ENCODE results near the gene STAT6.

The STAT6 gene

GRCh38 chr12:57142727-57143126 lies 31.6 kb upstream of the STAT6 start:
- no peak overlapping the region for H3K9ac ChIP-seq (ENCODE audit: low read length)

DNA sequence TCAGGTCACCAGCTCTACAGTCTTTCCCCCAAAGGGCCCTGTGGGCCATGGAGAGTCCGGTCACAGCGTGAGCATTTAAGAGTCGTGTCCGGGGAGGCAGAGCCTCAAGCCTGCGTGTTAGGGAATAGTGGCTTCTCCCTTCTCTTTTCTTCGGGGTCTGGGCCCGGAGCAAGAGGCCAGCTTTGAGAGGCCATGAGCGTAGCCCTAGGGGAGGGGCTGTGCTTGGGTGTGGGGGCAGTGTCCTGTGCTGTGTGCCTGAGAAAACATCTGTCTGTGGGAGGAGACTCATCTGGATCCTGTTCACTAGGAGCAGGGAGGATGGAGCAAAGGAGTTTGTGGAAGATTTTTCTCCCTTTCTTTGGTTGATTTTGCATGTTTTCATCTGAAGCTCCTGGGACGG lies 31.0 kb upstream of the STAT6 start:
- no peaks in the 10 kb centered on the region for H3K79me1 ChIP-seq (ENCODE audit: low read length)
- H4K91ac ChIP-seq (ENCODE audit: low read depth, low read length): no peak overlapping the region
- no CpG with 5 or more reads among the region's 9 CpGs for WGBS (ENCODE audit: extremely low coverage, insufficient coverage, insufficient read length)
- no peak overlapping the region for H3K4me2 ChIP-seq (ENCODE audit: low read length)
- no peaks in the 10 kb centered on the region for H3K9me3 ChIP-seq (ENCODE audit: insufficient read depth, low read depth, low read length)
- no peak overlapping the region for H3K27ac ChIP-seq (ENCODE audit: low read depth, low read length)
- no peak overlapping the region for H4K12ac ChIP-seq (ENCODE audit: low read depth, low read length)
- H3K14ac ChIP-seq (ENCODE audit: low read length): no peak overlapping the region
- H3K9ac ChIP-seq (ENCODE audit: low read length): no peak overlapping the region
- H2AFZ ChIP-seq (ENCODE audit: insufficient read depth, low read length, poor library complexity): no peak overlapping the region
- H2BK120ac ChIP-seq (ENCODE audit: insufficient read depth, low read length, poor library complexity): no peak overlapping the region
- no peak overlapping the region for H3K23ac ChIP-seq (ENCODE audit: low read length)
- H4K8ac ChIP-seq (ENCODE audit: low read depth, low read length): no peak overlapping the region
- no peak overlapping the region for H2AK5ac ChIP-seq (ENCODE audit: low read length)
- H2BK12ac ChIP-seq (ENCODE audit: low read length): no peak overlapping the region
- H3K79me2 ChIP-seq (ENCODE audit: control insufficient read depth, insufficient read depth, low read length, poor library complexity): no peaks in the 10 kb centered on the region
- H3K36me3 ChIP-seq (ENCODE audit: control insufficient read depth in 1 of 2, insufficient read depth in 2 of 2, low read length in 2 of 2): peaks cover 64 to 82% of the 10 kb centered on the region in 2 experiments
- no peaks in the 10 kb centered on the region for H3K27me3 ChIP-seq (ENCODE audit: insufficient read depth, low read length)
- no peak for DNase-seq
- H3K4me3 ChIP-seq (ENCODE audit: low read depth, low read length): no peak overlapping the region
- H3K4me1 ChIP-seq (ENCODE audit: control insufficient read depth in 1 of 2, insufficient read depth in 2 of 2, low read length in 2 of 2): peaks cover 4 to 14% of the 10 kb centered on the region in 2 experiments
- H3K18ac ChIP-seq (ENCODE audit: low read length): no peak overlapping the region
- no peak overlapping the region for H3K4ac ChIP-seq (ENCODE audit: low read depth, low read length)
- H2BK5ac ChIP-seq (ENCODE audit: low read depth, low read length, poor library complexity): no peak overlapping the region

More at GRCh38 chr12:57142727-57143126, 31.6 kb upstream of the STAT6 start:
- H2AFZ ChIP-seq (ENCODE audit: insufficient read depth, low read length, poor library complexity): no peak overlapping the region
- H3K36me3 ChIP-seq (ENCODE audit: control insufficient read depth in 1 of 2, insufficient read depth in 2 of 2, low read length in 2 of 2): peaks cover 69 to 85% of the 10 kb centered on the region in 2 experiments
- no peak overlapping the region for H2BK120ac ChIP-seq (ENCODE audit: insufficient read depth, low read length, poor library complexity)
- no CpG with 5 or more reads among the region's 7 CpGs for WGBS (ENCODE audit: extremely low coverage, insufficient coverage, insufficient read length)
- H2AK5ac ChIP-seq (ENCODE audit: low read length): no peak overlapping the region
- no peak overlapping the region for H3K23ac ChIP-seq (ENCODE audit: low read length)
- H4K91ac ChIP-seq (ENCODE audit: low read depth, low read length): no peak overlapping the region
- no peak overlapping the region for H3K18ac ChIP-seq (ENCODE audit: low read length)
- H3K4me1 ChIP-seq (ENCODE audit: control insufficient read depth in 1 of 2, insufficient read depth in 2 of 2, low read length in 2 of 2): peaks cover 9 to 20% of the 10 kb centered on the region in 2 experiments
- H4K8ac ChIP-seq (ENCODE audit: low read depth, low read length): no peak overlapping the region
- no peak overlapping the region for H3K4me3 ChIP-seq (ENCODE audit: low read depth, low read length)
- no peak overlapping the region for H2BK5ac ChIP-seq (ENCODE audit: low read depth, low read length, poor library complexity)
- H3K79me2 ChIP-seq (ENCODE audit: control insufficient read depth, insufficient read depth, low read length, poor library complexity): no peaks in the 10 kb centered on the region
- H3K14ac ChIP-seq (ENCODE audit: low read length): no peak overlapping the region
- H3K4me2 ChIP-seq (ENCODE audit: low read length): no peak overlapping the region
- no peaks in the 10 kb centered on the region for H3K27me3 ChIP-seq (ENCODE audit: insufficient read depth, low read length)
- DNase-seq: no peak
- no peak overlapping the region for H4K12ac ChIP-seq (ENCODE audit: low read depth, low read length)
- H3K79me1 ChIP-seq (ENCODE audit: low read length): no peaks in the 10 kb centered on the region
- H3K4ac ChIP-seq (ENCODE audit: low read depth, low read length): no peak overlapping the region
- H3K9me3 ChIP-seq (ENCODE audit: insufficient read depth, low read depth, low read length): no peaks in the 10 kb centered on the region
- no peak overlapping the region for H3K27ac ChIP-seq (ENCODE audit: low read depth, low read length)
- H2BK12ac ChIP-seq (ENCODE audit: low read length): no peak overlapping the region

GRCh38 chr12:57141249-57141648 lies 30.1 kb upstream of the STAT6 start:
- H2BK120ac ChIP-seq (ENCODE audit: insufficient read depth, low read length, poor library complexity): no peak overlapping the region
- H2BK5ac ChIP-seq (ENCODE audit: low read depth, low read length, poor library complexity): no peak overlapping the region
- peaks cover 64 to 78% of the 10 kb centered on the region in 2 experiments for H3K36me3 ChIP-seq (ENCODE audit: control insufficient read depth in 1 of 2, insufficient read depth in 2 of 2, low read length in 2 of 2)
- no peak overlapping the region for H2AFZ ChIP-seq (ENCODE audit: insufficient read depth, low read length, poor library complexity)
- no peak overlapping the region for H3K18ac ChIP-seq (ENCODE audit: low read length)
- H3K23ac ChIP-seq (ENCODE audit: low read length): no peak overlapping the region
- H2AK5ac ChIP-seq (ENCODE audit: low read length): no peak overlapping the region
- H3K14ac ChIP-seq (ENCODE audit: low read length): no peak overlapping the region
- no CpG with 5 or more reads among the region's 8 CpGs for WGBS (ENCODE audit: extremely low coverage, insufficient coverage, insufficient read length)
- H3K79me2 ChIP-seq (ENCODE audit: control insufficient read depth, insufficient read depth, low read length, poor library complexity): peaks cover 2% of the 10 kb centered on the region
- no peaks in the 10 kb centered on the region for H3K27me3 ChIP-seq (ENCODE audit: insufficient read depth, low read length)
- no peak overlapping the region for H3K4me3 ChIP-seq (ENCODE audit: low read depth, low read length)
- H3K79me1 ChIP-seq (ENCODE audit: low read length): peaks cover 2% of the 10 kb centered on the region
- peaks cover 2 to 10% of the 10 kb centered on the region in 2 experiments for H3K4me1 ChIP-seq (ENCODE audit: control insufficient read depth in 1 of 2, insufficient read depth in 2 of 2, low read length in 2 of 2)
- no peak overlapping the region for H4K8ac ChIP-seq (ENCODE audit: low read depth, low read length)
- no peak overlapping the region for H3K27ac ChIP-seq (ENCODE audit: low read depth, low read length)
- no peak overlapping the region for H3K4ac ChIP-seq (ENCODE audit: low read depth, low read length)
- DNase-seq: no peak
- no peak overlapping the region for H3K9ac ChIP-seq (ENCODE audit: low read length)
- H2BK12ac ChIP-seq (ENCODE audit: low read length): no peak overlapping the region
- H4K12ac ChIP-seq (ENCODE audit: low read depth, low read length): no peak overlapping the region
- H4K91ac ChIP-seq (ENCODE audit: low read depth, low read length): no peak overlapping the region
- no peaks in the 10 kb centered on the region for H3K9me3 ChIP-seq (ENCODE audit: insufficient read depth, low read depth, low read length)
- no peak overlapping the region for H3K4me2 ChIP-seq (ENCODE audit: low read length)

GRCh38 chr12:57139796-57140649 lies 28.9 kb upstream of the STAT6 start:
- Histone ChIP-seq H4K8ac (ENCODE audit: low read depth, low read length) (no peak overlapping the region), H2BK12ac (ENCODE audit: low read length) (no peak overlapping the region), H3K4me3 (ENCODE audit: low read depth, low read length) (no peak overlapping the region), H3K18ac (ENCODE audit: low read length) (no peak overlapping the region), H2BK5ac (ENCODE audit: low read depth, low read length, poor library complexity) (no peak overlapping the region), H3K14ac (ENCODE audit: low read length) (no peak overlapping the region), H2BK120ac (ENCODE audit: insufficient read depth, low read length, poor library complexity) (no peak overlapping the region), H3K4ac (ENCODE audit: low read depth, low read length) (no peak overlapping the region), H3K9ac (ENCODE audit: low read length) (peak overlapping the region; percentile 44), H3K23ac (ENCODE audit: low read length) (no peak overlapping the region), H4K91ac (ENCODE audit: low read depth, low read length) (no peak overlapping the region), H3K36me3 (ENCODE audit: control insufficient read depth in 1 of 2, insufficient read depth in 2 of 2, low read length in 2 of 2) (peaks cover 54 to 67% of the 10 kb centered on the region in 2 experiments), H3K79me1 (ENCODE audit: low read length) (peaks cover 2% of the 10 kb centered on the region), H3K27ac (ENCODE audit: low read depth, low read length) (no peak overlapping the region), H3K27me3 (ENCODE audit: insufficient read depth, low read length) (no peaks in the 10 kb centered on the region), H4K12ac (ENCODE audit: low read depth, low read length) (no peak overlapping the region), H3K4me1 (ENCODE audit: control insufficient read depth in 1 of 2, insufficient read depth in 2 of 2, low read length in 2 of 2) (peaks cover 10 to 19% of the 10 kb centered on the region in 2 experiments), H2AK5ac (ENCODE audit: low read length) (no peak overlapping the region), H3K4me2 (ENCODE audit: low read length) (no peak overlapping the region), H3K9me3 (ENCODE audit: insufficient read depth, low read depth, low read length) (no peaks in the 10 kb centered on the region), H2AFZ (ENCODE audit: insufficient read depth, low read length, poor library complexity) (no peak overlapping the region), H3K79me2 (ENCODE audit: control insufficient read depth, insufficient read depth, low read length, poor library complexity) (peaks cover 5% of the 10 kb centered on the region)
- WGBS (ENCODE audit: extremely low coverage, insufficient coverage, insufficient read length): no CpG with 5 or more reads among the region's 6 CpGs
- DNase-seq: peak in 1 of 2 donors; percentile 63

Data from trophoblast cell (in vitro differentiated cells and primary cell).